Transverse colon (tissue), 4 donors: ENCODE results near the gene FBN2. TPM values are rescaled to one million over a fixed set of nuclear protein-coding genes. Genes with fewer than 3 reads are reported as not detected.
"Not testable (repeated sequence)": the region's sequence is repeated elsewhere in the genome, so short reads cannot be mapped to it uniquely, and the experiment has no call there.

Experiments
- DNase-seq: peaks from one replicate; pipeline ENCODE4 v3.0.0-alpha.2; 2019
- H3K27ac ChIP-seq, 4 donors: fragments of 200-600 bp; sonication (generic); 2 replicates each; pipeline ENCODE4 v1.5.1; 2016 to 2018; ENCODE audit warnings: inconsistent platforms in 4 of 4
- H3K27me3 ChIP-seq: fragments of 200-600 bp; sonication (generic); 2 replicates; pipeline ENCODE4 v1.5.1; 2017; ENCODE audit warnings: inconsistent platforms
- H3K36me3 ChIP-seq, 4 donors: fragments of 200-600 bp; sonication (generic); 2 replicates each; pipeline ENCODE4 v1.5.1; 2017 to 2019; ENCODE audit warnings: inconsistent platforms in 4 of 4
- H3K4me1 ChIP-seq, 4 donors: fragments of 200-600 bp; sonication (generic); 2 replicates each; pipeline ENCODE4 v1.5.1; 2017 to 2020; ENCODE audit warnings: inconsistent platforms in 4 of 4
- H3K4me3 ChIP-seq, 4 donors: fragments of 200-600 bp; sonication (generic); 1 replicate in 1 of 4; 2 replicates in 3 of 4; pipeline versions ENCODE4 v1.5.1 to v1.6.1; 2017 to 2019; ENCODE audit warnings: inconsistent platforms in 4 of 4
- H3K9me3 ChIP-seq, 2 donors: fragments of 200-600 bp; sonication (generic); 2 replicates each; pipeline ENCODE4 v1.5.1; 2017 to 2019; ENCODE audit warnings: inconsistent platforms in 2 of 2
- CTCF ChIP-seq, 5 experiments: fragments of 200-600 bp in 3 of 5; fragments of 450-650 bp in 2 of 5; sonication (generic) in 3 of 5; IDR thresholded peaks; 1 replicate in 2 of 5; 2 replicates in 3 of 5; pipeline ENCODE4 v1.5.1; 2016 to 2017; ENCODE audit warnings: antibody characterized with exemption in 5 of 5, inconsistent platforms in 3 of 5, mild to moderate bottlenecking in 2 of 5, moderate library complexity in 1 of 5
- EP300 ChIP-seq: sonication (generic); formaldehyde crosslinking; IDR thresholded peaks from one replicate; pipeline ENCODE4 v1.6.1; 2017; ENCODE audit warnings: antibody characterized with exemption, low read depth
- POLR2A ChIP-seq: fragments of 450-650 bp; IDR thresholded peaks from one replicate; pipeline ENCODE4 v1.6.1; 2016; ENCODE audit warnings: antibody characterized with exemption, mild to moderate bottlenecking, moderate library complexity
- POLR2AphosphoS5 ChIP-seq, 3 donors: sonication (generic); formaldehyde crosslinking; IDR thresholded peaks; one replicate each; pipeline ENCODE4 v1.6.1; 2016; ENCODE audit warnings: antibody characterized with exemption in 3 of 3
- WGBS, 2 donors: methylation state at CpG; one replicate each; pipeline ENCODE4 v1.1.5; 2018; ENCODE audit warnings: low coverage in 1 of 2; 5-methylcytosine and 5-hydroxymethylcytosine counted together
- in situ Hi-C, 4 donors: fragments of 200-750 bp; cut with MboI; loops; one replicate each; pipeline versions ENCODE4 v1.15.0 to v1.15.1; 2017; ENCODE audit warnings: low sequenced_read_pairs in 3 of 4, low pct_ligation_motif_present in 1 of 4, low pct_unique_long_range_greater_than_20kb in 1 of 4
- intact Hi-C: fragments of 100-400 bp; cut with DNase I; formaldehyde crosslinking; loops from one replicate; pipeline ENCODE4 v1.15.1; 2023; ENCODE audit warnings: low total_unique reads
- total RNA-seq, 4 donors: library from RNA; depleted of rRNA; stranded (reverse); fragments of >200 nt; gene quantifications; one replicate each; pipeline ENCODE4 v1.1.0, GENCODE V29; 2016

The FBN2 gene
- total RNA-seq, 4 donors from 2014 or later = 0.79 to 16.1 (median 2.6) TPM

GRCh38 chr5:128331261-128331660 is 206.8 kb downstream of the FBN2 start:
- H3K9me3 ChIP-seq = no peaks in the 10 kb centered on the region
- H3K4me3 ChIP-seq = no peak overlapping the region
- no peak overlapping the region for H3K27ac ChIP-seq
- no peak for DNase-seq
- no peaks in the 10 kb centered on the region for H3K36me3 ChIP-seq
- intact Hi-C loops (loop anchor here (5.0 kb wide), 1 partner anchor 501 kb away; no protein-coding TSS in a partner anchor), in situ Hi-C loops (no loop called here)
- H3K27me3 ChIP-seq = no peaks in the 10 kb centered on the region
- TF ChIP-seq EP300 = no peak
- TF ChIP-seq POLR2A = no peak
- TF ChIP-seq CTCF (IDR thresholded peaks at IDR 0.05) = no peak
- TF ChIP-seq POLR2AphosphoS5 (IDR thresholded peaks at IDR 0.05) = no peak
- 78 to 92% methylated on average over 4 to 5 of the region's 5 CpGs for WGBS, 2 donors
- H3K4me1 ChIP-seq = no peaks in the 10 kb centered on the region

DNA sequence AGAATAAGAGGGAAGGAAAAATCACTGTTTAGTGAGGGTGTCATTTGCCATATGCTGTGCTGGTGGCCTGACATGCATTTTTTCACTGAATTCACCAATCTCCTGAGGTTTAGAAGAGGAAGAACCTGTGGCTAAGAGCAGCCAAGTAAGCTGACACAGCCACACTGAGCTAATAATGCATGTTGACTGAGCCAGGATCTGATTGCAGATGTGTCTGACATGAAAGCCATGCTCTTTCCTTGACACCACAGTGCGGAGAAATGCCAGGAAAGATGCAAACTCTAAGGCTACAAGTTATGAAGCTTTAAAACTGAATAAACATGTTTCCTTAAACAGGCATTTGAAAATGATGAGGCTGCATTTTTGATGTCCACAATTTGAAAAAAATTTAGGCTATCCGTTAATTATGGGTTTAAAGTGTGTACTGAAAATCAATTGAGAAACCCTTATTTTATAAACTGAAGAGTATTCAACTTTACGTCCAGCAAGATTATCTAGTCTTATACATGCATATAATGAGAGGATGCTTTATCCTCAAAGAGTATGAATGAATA is 208.6 kb downstream of the FBN2 start:
- no peaks in the 10 kb centered on the region for H3K36me3 ChIP-seq
- no peaks in the 10 kb centered on the region for H3K27me3 ChIP-seq
- TF ChIP-seq POLR2AphosphoS5 (IDR thresholded peaks at IDR 0.05) (no peak), CTCF (IDR thresholded peaks at IDR 0.05) (no peak), POLR2A (no peak), EP300 (no peak)
- H3K4me1 ChIP-seq = no peaks in the 10 kb centered on the region
- H3K4me3 ChIP-seq = no peak overlapping the region
- whole genome bisulfite sequencing, 2 donors = 83 to 90% methylated on average over 3 of the region's 3 CpGs
- in situ Hi-C loops = no loop called here
- H3K27ac ChIP-seq = no peak overlapping the region
- intact Hi-C loops = no loop called here
- H3K9me3 ChIP-seq = no peaks in the 10 kb centered on the region
- no peak for DNase-seq

DNA sequence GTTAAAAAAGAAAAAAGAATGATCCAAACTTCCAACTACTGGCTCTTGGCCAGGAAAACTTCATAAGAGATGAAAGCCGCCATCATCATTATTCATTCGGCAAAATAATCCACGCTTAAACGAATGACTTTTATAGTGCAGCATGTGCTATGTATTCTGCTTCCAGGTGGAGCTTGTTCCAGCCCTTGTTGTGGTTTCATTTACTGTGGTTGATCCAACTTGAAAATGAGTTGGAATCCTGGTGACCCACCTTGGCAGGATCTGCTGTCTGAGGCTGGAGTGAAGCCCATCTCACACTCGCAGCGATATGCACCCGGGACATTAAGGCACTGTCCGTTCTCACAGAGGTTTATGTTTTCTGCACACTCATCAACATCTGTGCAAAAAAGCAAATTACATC is 209.6 kb downstream of the FBN2 start:
- no peak for DNase-seq
- no peak overlapping the region for H3K4me3 ChIP-seq
- TF ChIP-seq POLR2AphosphoS5 (IDR thresholded peaks at IDR 0.05) (no peak), CTCF (IDR thresholded peaks at IDR 0.05) (no peak), EP300 (no peak), POLR2A (no peak)
- intact Hi-C loops = no loop called here
- 75 to 86% methylated on average over 8 of the region's 8 CpGs for WGBS, 2 donors
- H3K4me1 ChIP-seq = no peaks in the 10 kb centered on the region
- H3K36me3 ChIP-seq = no peaks in the 10 kb centered on the region
- H3K27me3 ChIP-seq = no peaks in the 10 kb centered on the region
- H3K9me3 ChIP-seq = no peaks in the 10 kb centered on the region
- in situ Hi-C loops = no loop called here
- no peak overlapping the region for H3K27ac ChIP-seq

- no peaks in the 10 kb centered on the region for H3K27me3 ChIP-seq
- TF ChIP-seq POLR2AphosphoS5 (IDR thresholded peaks at IDR 0.05) (no peak), EP300 (no peak), POLR2A (no peak), CTCF (IDR thresholded peaks at IDR 0.05) (no peak)
- intact Hi-C loops (no loop called here), in situ Hi-C loops (no loop called here)
- 41 to 42% methylated on average over 1 of the region's 1 CpG for WGBS, 2 donors
- no peaks in the 10 kb centered on the region for H3K36me3 ChIP-seq
- DNase-seq = no peak
- H3K4me1 ChIP-seq = no peaks in the 10 kb centered on the region
- H3K27ac ChIP-seq = no peak overlapping the region
- no peak overlapping the region for H3K4me3 ChIP-seq
- no peaks in the 10 kb centered on the region for H3K9me3 ChIP-seq
Observed at GRCh38 chr5:128328007-128328406, 210.0 kb downstream of the FBN2 start.

DNA sequence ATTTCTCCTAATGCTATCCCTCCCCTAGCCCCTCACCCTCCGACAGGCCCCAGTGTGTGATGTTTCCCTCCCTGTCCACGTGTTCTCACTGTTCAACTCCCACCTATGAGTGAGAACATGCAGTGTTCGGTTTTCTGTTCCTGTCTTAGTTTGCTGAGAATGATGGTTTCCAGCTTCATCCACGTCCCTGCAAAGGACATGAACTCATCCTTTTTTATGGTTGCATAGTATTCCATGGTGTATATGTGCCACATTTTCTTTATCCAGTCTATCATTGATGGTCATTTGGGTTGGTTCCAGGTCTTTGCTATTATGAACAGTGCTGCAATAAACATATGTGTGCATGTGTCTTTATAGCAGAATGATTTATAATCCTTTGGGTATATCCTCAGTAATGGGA is 216.6 kb downstream of the FBN2 start:
- H3K36me3 ChIP-seq, H3K4me1 ChIP-seq, DNase-seq, intact Hi-C loops, H3K9me3 ChIP-seq, H3K4me3 ChIP-seq, H3K27ac ChIP-seq, in situ Hi-C loops, H3K27me3 ChIP-seq: not testable (repeated sequence)
- WGBS, 2 donors = 85 to 87% methylated on average over 4 of the region's 4 CpGs
